Neural cell (in vitro differentiated cells): Measurements from ENCODE around the gene PPP1R13B. TPM values are rescaled to one million over a fixed set of nuclear protein-coding genes. Genes with fewer than 3 reads are reported as not detected.

Experiments
- H2AFZ ChIP-seq: fragments of 200-600, 300-800 bp; sonication (generic), shearing (Covaris generic); 2 replicates; pipeline ENCODE4 v1.6.0; 2014; ENCODE audit warnings: low read depth, mild to moderate bottlenecking, antibody characterized with exemption, low read length, moderate library complexity
- H3F3A ChIP-seq: fragments of 200-600 bp; shearing (Covaris generic); 2 replicates; pipeline ENCODE4 v1.6.1; 2016; ENCODE audit warnings: mild to moderate bottlenecking, moderate library complexity, mixed read lengths, antibody characterized with exemption, low read length; ENCODE audit not compliant: insufficient read depth, poor library complexity, severe bottlenecking
- H3K27ac ChIP-seq: fragments of 200-600, 300-800 bp; sonication (generic), shearing (Covaris generic); 2 replicates; pipeline ENCODE4 v1.5.1; 2014; ENCODE audit warnings: mild to moderate bottlenecking, low read length, moderate library complexity
- H3K27me3 ChIP-seq: fragments of 300-800, 200-600 bp; sonication (generic), shearing (Covaris generic); 2 replicates; pipeline ENCODE4 v1.6.0; 2014; ENCODE audit warnings: mild to moderate bottlenecking, low read depth, low read length, moderate library complexity; ENCODE audit not compliant: insufficient read depth
- H3K36me3 ChIP-seq: fragments of 300-800, 200-600 bp; sonication (generic), shearing (Covaris generic); 2 replicates; pipeline ENCODE4 v1.5.1; 2014; ENCODE audit warnings: mild to moderate bottlenecking, antibody characterized with exemption, low read length, moderate library complexity; ENCODE audit not compliant: insufficient read depth
- H3K4me2 ChIP-seq: fragments of 300-800, 200-600 bp; sonication (generic), shearing (Covaris generic); 2 replicates; pipeline ENCODE4 v1.6.0; 2014; ENCODE audit warnings: mild to moderate bottlenecking, low read length
- H3K4me3 ChIP-seq: fragments of 300-800, 200-600 bp; sonication (generic), shearing (Covaris generic); 2 replicates; pipeline ENCODE4 v1.5.1; 2014; ENCODE audit warnings: mild to moderate bottlenecking, low read length, moderate library complexity
- H3K79me2 ChIP-seq: fragments of 200-600 bp; shearing (Covaris generic); replicated peaks from 2 replicates; pipeline ENCODE4 v1.6.0; 2014; ENCODE audit warnings: mild to moderate bottlenecking, low read length, moderate library complexity; ENCODE audit not compliant: insufficient read depth
- H3K9ac ChIP-seq: fragments of 300-800, 200-600 bp; sonication (generic), shearing (Covaris generic); 2 replicates; pipeline ENCODE4 v1.6.1; 2016; ENCODE audit warnings: mild to moderate bottlenecking, low read length, mixed read lengths
- H3K9me2 ChIP-seq: fragments of 200-600 bp; shearing (Covaris generic); 2 replicates; pipeline ENCODE4 v1.6.1; 2016; ENCODE audit warnings: mild to moderate bottlenecking, low read length, mixed read lengths; ENCODE audit not compliant: insufficient read depth
- H3K9me3 ChIP-seq: fragments of 200-600, 300-800 bp; sonication (generic), shearing (Covaris generic); 2 replicates; pipeline ENCODE4 v1.6.1; 2016; ENCODE audit warnings: mild to moderate bottlenecking, mixed run types, low read length, moderate library complexity, mixed read lengths
- H4K20me1 ChIP-seq: fragments of 200-600 bp; shearing (Covaris generic); 2 replicates; pipeline ENCODE4 v1.6.1; 2016; ENCODE audit warnings: mild to moderate bottlenecking, mixed run types; ENCODE audit not compliant: insufficient read depth
- EP300 ChIP-seq: fragments of 450-650 bp; conservative IDR thresholded peaks from 2 replicates; pipeline ENCODE4 v1.6.1; 2014; ENCODE audit warnings: antibody characterized with exemption, mild to moderate bottlenecking, moderate library complexity; ENCODE audit not compliant: poor library complexity, severe bottlenecking
- EZH2 ChIP-seq: fragments of 200-600, 300-800 bp; shearing (Covaris generic), sonication (generic); IDR thresholded peaks from 2 replicates; pipeline ENCODE4 v1.6.1; 2014; ENCODE audit warnings: antibody characterized with exemption, low read length, borderline replicate concordance, mild to moderate bottlenecking; ENCODE audit not compliant: insufficient read depth, poor library complexity, severe bottlenecking
- MXI1 ChIP-seq: fragments of 450-650 bp; conservative IDR thresholded peaks from 2 replicates; pipeline ENCODE4 v1.6.1; 2014; ENCODE audit warnings: antibody characterized with exemption, mild to moderate bottlenecking; ENCODE audit not compliant: poor library complexity, severe bottlenecking
- POLR2AphosphoS5 ChIP-seq: IDR thresholded peaks from 2 replicates; pipeline ENCODE4 v1.6.1; 2012
- RAD21 ChIP-seq: fragments of 450-650 bp; conservative IDR thresholded peaks from 2 replicates; pipeline ENCODE4 v1.6.1; 2014; ENCODE audit warnings: antibody characterized with exemption, mild to moderate bottlenecking, moderate library complexity
- REST ChIP-seq: IDR thresholded peaks from 2 replicates; pipeline ENCODE4 v1.6.1; 2012; ENCODE audit warnings: borderline replicate concordance
- SMC3 ChIP-seq: fragments of 450-650 bp; conservative IDR thresholded peaks from 2 replicates; pipeline ENCODE4 v1.6.1; 2014; ENCODE audit warnings: antibody characterized with exemption, mild to moderate bottlenecking, moderate library complexity; ENCODE audit not compliant: poor library complexity
- TAF1 ChIP-seq: IDR thresholded peaks from 2 replicates; pipeline ENCODE4 v1.6.1; 2012; ENCODE audit warnings: low read depth
- polyA plus RNA-seq: library from polyadenylated mRNA; depleted of rRNA; stranded (reverse); fragments of >200 nt; gene quantifications from 2 replicates; pipeline ENCODE4 v1.2.3, GENCODE V29; 2014
- TF ChIP-seq, protein P1 (sequence below): fragments of 450-650 bp; IDR thresholded peaks from 2 replicates; pipeline ENCODE4 v1.5.1; 2014; ENCODE audit warnings: antibody characterized with exemption, mild to moderate bottlenecking, moderate library complexity; ENCODE audit not compliant: poor library complexity, severe bottlenecking

Gene PPP1R13B
- polyA plus RNA-seq, 1 donor from 2014 or later = 8.2 TPM

DNA sequence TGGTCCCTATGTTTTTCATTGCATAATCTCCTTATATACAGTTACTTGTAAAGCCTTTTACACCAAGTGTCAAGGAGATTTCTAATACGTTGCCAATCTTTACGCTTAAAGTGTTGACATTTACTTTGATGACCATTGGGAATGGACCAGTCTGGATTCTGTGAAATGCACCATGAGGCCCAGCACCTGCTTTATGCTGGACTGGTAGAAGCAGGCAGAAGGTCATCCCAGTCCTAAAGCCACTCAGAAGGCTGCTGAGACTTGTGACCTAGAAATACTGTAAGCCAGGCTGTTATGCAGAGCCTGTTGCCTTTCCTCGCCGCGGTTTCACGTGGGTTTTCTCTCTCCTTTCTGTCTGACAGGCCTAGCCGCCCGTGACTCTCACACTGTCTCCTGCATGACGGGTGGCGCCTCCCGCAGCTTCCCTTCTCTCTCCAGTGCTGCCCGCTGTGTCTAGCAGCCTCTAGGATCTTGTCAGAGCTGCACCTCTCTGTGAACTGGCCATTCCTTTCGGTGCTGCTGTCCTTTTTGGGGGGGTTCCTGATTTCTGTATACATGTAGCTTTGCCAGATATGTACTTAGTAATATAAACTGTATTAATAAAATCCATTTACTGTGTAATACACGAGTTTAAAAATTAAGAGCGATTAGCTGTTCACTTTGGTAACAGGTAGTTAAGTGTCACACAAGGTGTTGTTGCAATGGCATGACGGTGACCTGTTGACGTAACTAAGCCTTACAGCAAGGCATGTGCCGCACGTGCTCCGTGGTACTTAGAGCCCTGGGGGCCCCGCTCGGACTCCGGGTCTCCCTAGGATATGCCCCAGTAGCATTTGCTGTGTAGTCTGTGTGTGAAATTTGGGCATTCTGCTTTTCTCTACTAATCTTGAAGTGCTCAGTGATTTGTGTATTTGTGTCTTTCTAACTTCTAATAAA is 161.8 kb downstream of the PPP1R13B start:
- Histone ChIP-seq H3K4me2 (no peak overlapping the region), H2AFZ (no peak overlapping the region), H3K79me2 (no peaks in the 10 kb centered on the region), H3K36me3 (peaks cover 7% of the 10 kb centered on the region), H3K27ac (no peak overlapping the region), H3K9me2 (no peaks in the 10 kb centered on the region), H3K9ac (no peak overlapping the region), H3K27me3 (no peaks in the 10 kb centered on the region), H3K4me3 (no peak overlapping the region), H3K9me3 (no peaks in the 10 kb centered on the region), H3F3A (no peaks in the 10 kb centered on the region), H4K20me1 (peaks cover 4% of the 10 kb centered on the region)
- TF ChIP-seq EP300 = no peak

- Histone ChIP-seq H3K4me2 (no peak overlapping the region), H3F3A (no peaks in the 10 kb centered on the region), H3K27me3 (no peaks in the 10 kb centered on the region), H3K36me3 (peaks cover 7% of the 10 kb centered on the region), H3K79me2 (no peaks in the 10 kb centered on the region), H3K4me3 (no peak overlapping the region), H2AFZ (no peak overlapping the region), H4K20me1 (peaks cover 4% of the 10 kb centered on the region), H3K27ac (no peak overlapping the region), H3K9ac (no peak overlapping the region), H3K9me2 (no peaks in the 10 kb centered on the region), H3K9me3 (no peaks in the 10 kb centered on the region)
- TF ChIP-seq EP300 = no peak
These were observed 162.5 kb downstream of the PPP1R13B start for GRCh38 chr14:103684871-103685270.

DNA sequence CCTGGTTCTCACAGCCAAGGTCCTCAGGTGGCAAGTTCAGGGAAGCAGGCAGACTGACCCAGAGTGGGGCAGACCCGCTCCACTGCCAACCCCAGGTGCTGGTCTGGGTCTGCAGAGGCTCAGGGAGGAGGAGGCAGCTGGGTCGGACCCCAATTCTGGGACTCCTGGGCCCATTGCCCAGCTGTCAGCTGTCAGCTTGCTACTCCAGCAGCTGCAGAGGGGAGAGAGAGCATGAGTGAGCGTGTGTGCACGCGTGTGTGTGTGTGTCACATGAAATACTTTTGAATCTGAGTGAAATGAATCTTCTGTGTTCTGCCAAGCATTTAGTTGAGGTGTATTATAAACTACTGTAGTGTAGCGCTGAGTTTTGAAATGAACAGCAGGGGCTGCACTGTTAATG is 162.9 kb downstream of the PPP1R13B start:
- no peaks in the 10 kb centered on the region for H3K27me3 ChIP-seq
- peaks cover 7% of the 10 kb centered on the region for H3K36me3 ChIP-seq
- H3F3A ChIP-seq = no peaks in the 10 kb centered on the region
- H3K4me3 ChIP-seq = no peak overlapping the region
- no peak overlapping the region for H3K27ac ChIP-seq
- H2AFZ ChIP-seq = no peak overlapping the region
- H3K9me2 ChIP-seq = no peaks in the 10 kb centered on the region
- no peaks in the 10 kb centered on the region for H3K79me2 ChIP-seq
- peaks cover 4% of the 10 kb centered on the region for H4K20me1 ChIP-seq
- TF ChIP-seq EP300 (no peak), SMC3 (no peak), RAD21 (no peak), TAF1 (no peak), EZH2 (no peak), REST (no peak), POLR2AphosphoS5 (no peak), MXI1 (no peak)
- TF ChIP-seq, protein P1, sequence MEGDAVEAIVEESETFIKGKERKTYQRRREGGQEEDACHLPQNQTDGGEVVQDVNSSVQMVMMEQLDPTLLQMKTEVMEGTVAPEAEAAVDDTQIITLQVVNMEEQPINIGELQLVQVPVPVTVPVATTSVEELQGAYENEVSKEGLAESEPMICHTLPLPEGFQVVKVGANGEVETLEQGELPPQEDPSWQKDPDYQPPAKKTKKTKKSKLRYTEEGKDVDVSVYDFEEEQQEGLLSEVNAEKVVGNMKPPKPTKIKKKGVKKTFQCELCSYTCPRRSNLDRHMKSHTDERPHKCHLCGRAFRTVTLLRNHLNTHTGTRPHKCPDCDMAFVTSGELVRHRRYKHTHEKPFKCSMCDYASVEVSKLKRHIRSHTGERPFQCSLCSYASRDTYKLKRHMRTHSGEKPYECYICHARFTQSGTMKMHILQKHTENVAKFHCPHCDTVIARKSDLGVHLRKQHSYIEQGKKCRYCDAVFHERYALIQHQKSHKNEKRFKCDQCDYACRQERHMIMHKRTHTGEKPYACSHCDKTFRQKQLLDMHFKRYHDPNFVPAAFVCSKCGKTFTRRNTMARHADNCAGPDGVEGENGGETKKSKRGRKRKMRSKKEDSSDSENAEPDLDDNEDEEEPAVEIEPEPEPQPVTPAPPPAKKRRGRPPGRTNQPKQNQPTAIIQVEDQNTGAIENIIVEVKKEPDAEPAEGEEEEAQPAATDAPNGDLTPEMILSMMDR = no peak
- H3K9ac ChIP-seq = no peak overlapping the region
- H3K4me2 ChIP-seq = no peak overlapping the region
- H3K9me3 ChIP-seq = no peaks in the 10 kb centered on the region
